Suppressor macrophage (primary cell): ENCODE results near the gene FNDC5.

Experiments used
- DNase-seq, 4 experiments: peaks; one replicate each; pipeline ENCODE4 v3.0.0-alpha.2; 2020 to 2022

FNDC5 gene

GRCh38 chr1:32863881-32864245 lies 6.8 kb downstream of the FNDC5 start:
- DNase-seq, result no peak

- DNase-seq, result peak; percentile 57 to 71 (median 64)
Measured at GRCh38 chr1:32863218-32863880, 7.4 kb downstream of the FNDC5 start.

GRCh38 chr1:32861904-32862695 lies 8.6 kb downstream of the FNDC5 start:
- DNase-seq, result peak; percentile 66 to 85 (median 82)

- peak in 1 of 4 experiments; percentile 19 for DNase-seq
Measured at GRCh38 chr1:32860566-32860965, 10.1 kb downstream of the FNDC5 start.

GRCh38 chr1:32859915-32860314 lies 10.8 kb downstream of the FNDC5 start:
- no peak for DNase-seq

GRCh38 chr1:32858791-32859190 lies 11.9 kb downstream of the FNDC5 start:
- DNase-seq, result no peak

- DNase-seq, result no peak
Measured at GRCh38 chr1:32858136-32858535, 12.6 kb downstream of the FNDC5 start.

GRCh38 chr1:32855861-32856617 lies 14.7 kb downstream of the FNDC5 start:
- DNase-seq, result no peak

- no peak for DNase-seq
Measured at GRCh38 chr1:32848354-32849063, 22.2 kb downstream of the FNDC5 start.

- no peak for DNase-seq
Measured at GRCh38 chr1:32831878-32832277, 38.8 kb downstream of the FNDC5 start.

- no peak for DNase-seq
Measured at GRCh38 chr1:32830092-32830852, 40.4 kb downstream of the FNDC5 start.

- peak; percentile 5 to 41 (median 21) for DNase-seq
Measured at GRCh38 chr1:32828341-32828740, 42.4 kb downstream of the FNDC5 start.

GRCh38 chr1:32825181-32825580 lies 45.5 kb downstream of the FNDC5 start:
- peak; percentile 9 to 53 (median 43) for DNase-seq

- DNase-seq, result peak in 1 of 4 experiments; percentile 6
Measured at GRCh38 chr1:32818804-32819541, 51.7 kb downstream of the FNDC5 start.

GRCh38 chr1:32817815-32818786 lies 52.6 kb downstream of the FNDC5 start:
- peak; percentile 46 to 72 (median 56) for DNase-seq

GRCh38 chr1:32817159-32817814 lies 53.4 kb downstream of the FNDC5 start, which contains the start of the genes S100PBP and YARS1:
Gene S100PBP, plus strand, starts transcription at chr1:32817653. Its CDS starts 8,447 bp downstream, at chr1:32826100.
Gene YARS1, minus strand, starts transcription at chr1:32817358. Its CDS starts 114 bp downstream, at chr1:32817244.
- DNase-seq, result peak; percentile 99

- peak; percentile 38 to 59 (median 56) for DNase-seq
Measured at GRCh38 chr1:32816676-32817158, 54.0 kb downstream of the FNDC5 start.

- peak; percentile 6 to 32 (median 21) for DNase-seq
Measured at GRCh38 chr1:32813941-32814739, 56.6 kb downstream of the FNDC5 start.
